GM10248 (cell line): ENCODE results near the gene DPH1.

ENCODE experiments used
- CTCF ChIA-PET: fragments of 300-600 bp; sonication (Branson Sonifier 250); formaldehyde crosslinking; extraction: SDS; loops from one replicate; lab custom pipeline; 2021; ENCODE audit warnings: antibody characterized with exemption; lab: Yijun Ruan, JAX
- POLR2A ChIA-PET: fragments of 350-650 bp; sonication (Branson Sonifier 250); formaldehyde crosslinking; extraction: SDS; loops from one replicate; lab custom pipeline; 2020; ENCODE audit warnings: antibody characterized with exemption; lab: Yijun Ruan, JAX
- DNase-seq: peaks from one replicate; pipeline ENCODE4 v3.0.0; 2012; ENCODE audit errors: extremely low spot score
- TF ChIP-seq, protein P1 (sequence below): IDR thresholded peaks from 2 replicates; pipeline ENCODE4 v1.5.1; 2012; ENCODE audit warnings: mild to moderate bottlenecking, low read depth; ENCODE audit errors: extremely low read depth, missing control alignments, control extremely low read depth

DPH1 gene

DNA sequence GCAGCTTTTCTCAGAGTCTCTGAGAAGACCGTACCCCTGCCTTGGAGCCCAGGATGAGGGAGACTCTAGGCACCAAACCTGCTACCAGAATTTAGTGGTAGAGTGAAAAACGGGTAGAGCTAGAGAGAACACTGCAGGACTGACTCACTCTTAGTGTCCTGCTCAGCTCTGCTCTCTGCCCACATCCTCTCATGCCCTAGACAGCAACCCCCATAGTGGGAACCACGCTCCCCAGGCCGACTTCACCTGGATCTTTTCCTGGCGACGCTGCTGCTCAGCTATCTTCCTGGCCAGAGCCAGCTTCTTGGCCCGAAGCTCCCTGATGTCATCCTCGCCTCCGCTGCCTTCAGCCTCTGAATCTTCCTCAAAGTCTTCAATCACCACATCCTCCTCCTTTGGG is 51.6 kb downstream of the DPH1 start:
- POLR2A ChIA-PET = no interaction called here
- TF ChIP-seq, protein P1, sequence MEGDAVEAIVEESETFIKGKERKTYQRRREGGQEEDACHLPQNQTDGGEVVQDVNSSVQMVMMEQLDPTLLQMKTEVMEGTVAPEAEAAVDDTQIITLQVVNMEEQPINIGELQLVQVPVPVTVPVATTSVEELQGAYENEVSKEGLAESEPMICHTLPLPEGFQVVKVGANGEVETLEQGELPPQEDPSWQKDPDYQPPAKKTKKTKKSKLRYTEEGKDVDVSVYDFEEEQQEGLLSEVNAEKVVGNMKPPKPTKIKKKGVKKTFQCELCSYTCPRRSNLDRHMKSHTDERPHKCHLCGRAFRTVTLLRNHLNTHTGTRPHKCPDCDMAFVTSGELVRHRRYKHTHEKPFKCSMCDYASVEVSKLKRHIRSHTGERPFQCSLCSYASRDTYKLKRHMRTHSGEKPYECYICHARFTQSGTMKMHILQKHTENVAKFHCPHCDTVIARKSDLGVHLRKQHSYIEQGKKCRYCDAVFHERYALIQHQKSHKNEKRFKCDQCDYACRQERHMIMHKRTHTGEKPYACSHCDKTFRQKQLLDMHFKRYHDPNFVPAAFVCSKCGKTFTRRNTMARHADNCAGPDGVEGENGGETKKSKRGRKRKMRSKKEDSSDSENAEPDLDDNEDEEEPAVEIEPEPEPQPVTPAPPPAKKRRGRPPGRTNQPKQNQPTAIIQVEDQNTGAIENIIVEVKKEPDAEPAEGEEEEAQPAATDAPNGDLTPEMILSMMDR = no peak
- no peak for DNase-seq
- CTCF ChIA-PET = interaction anchor here (1.4 to 12.7 kb wide), 7 partner anchors 11 to 163 kb away, joined by 5 to 188 read pairs (median 8); partner anchors contain the start of gene HIC1

GRCh38 chr17:2082003-2082781 is 52.2 kb downstream of the DPH1 start:
- TF ChIP-seq, protein P1 = no peak
- DNase-seq = no peak
- ChIA-PET POLR2A (interaction anchor here (0.6 to 2.3 kb wide), 3 partner anchors 10 to 40 kb away, joined by 3 to 6 read pairs (median 3); no protein-coding TSS in a partner anchor), CTCF (interaction anchor here (1.3 to 12.7 kb wide), 9 partner anchors 7 to 185 kb away, joined by 4 to 188 read pairs (median 22); partner anchors contain the start of gene HIC1)

- peak; percentile 79 for DNase-seq
- POLR2A ChIA-PET = interaction anchor here (0.6 to 2.3 kb wide), 4 partner anchors 10 to 20 kb away, joined by 3 to 6 read pairs (median 4); no protein-coding TSS in a partner anchor
- TF ChIP-seq, protein P1 = peak; percentile 31
- CTCF ChIA-PET = interaction anchor here (0.7 to 12.7 kb wide), 10 partner anchors 9 to 183 kb away, joined by 3 to 188 read pairs (median 14); partner anchors contain the start of gene HIC1
Observed at GRCh38 chr17:2083613-2084035, 53.7 kb downstream of the DPH1 start.

DNA sequence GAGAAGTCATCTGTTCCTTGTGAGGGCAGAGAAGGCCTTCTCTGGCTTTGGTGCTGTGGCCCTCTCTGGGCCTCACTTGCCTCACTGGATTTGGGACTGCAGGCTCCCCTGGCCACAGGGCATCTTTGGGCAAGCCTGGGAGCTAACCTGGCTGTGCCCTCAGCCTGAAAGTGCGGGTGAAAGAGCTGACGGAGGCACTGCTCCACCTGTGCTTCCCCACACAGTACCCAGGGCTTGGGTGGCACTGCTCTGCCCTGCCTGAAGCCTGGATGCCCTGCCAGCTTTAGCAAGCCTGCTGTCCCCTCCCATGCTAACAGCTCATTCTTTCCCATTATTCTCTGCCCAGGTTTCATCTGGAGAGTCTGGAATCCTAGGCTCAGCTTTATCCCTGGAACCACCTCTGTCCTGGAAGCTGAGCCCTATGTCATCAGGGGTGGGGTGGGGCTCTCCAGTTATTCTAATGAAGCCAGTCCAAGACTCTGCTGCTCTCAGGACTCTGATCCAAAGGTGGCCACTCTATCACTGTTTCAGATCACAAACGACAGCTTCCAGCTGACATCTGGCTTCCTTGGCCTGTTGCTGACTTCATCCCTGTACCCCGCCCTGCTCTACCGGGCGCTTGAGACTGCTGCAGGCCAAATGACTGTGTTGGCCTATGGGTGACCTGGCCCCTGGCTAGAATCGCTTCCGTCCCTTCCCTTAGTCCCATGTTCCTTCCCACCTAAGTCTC is 54.2 kb downstream of the DPH1 start:
- TF ChIP-seq, protein P1 = no peak
- ChIA-PET CTCF (interaction anchor here (0.7 to 12.7 kb wide), 8 partner anchors 9 to 161 kb away, joined by 3 to 188 read pairs (median 28); partner anchors contain the start of gene HIC1), POLR2A (interaction anchor here (0.5 to 2.3 kb wide), 4 partner anchors 13 to 170 kb away, joined by 3 to 6 read pairs (median 4); no protein-coding TSS in a partner anchor)
- no peak for DNase-seq

- CTCF ChIA-PET = interaction anchor here (1.0 to 12.7 kb wide), 12 partner anchors 10 to 245 kb away, joined by 3 to 188 read pairs (median 23); partner anchors contain the start of gene HIC1
Observed at GRCh38 chr17:2084766-2085647, 55.1 kb downstream of the DPH1 start.

More at GRCh38 chr17:2084766-2085647, 55.1 kb downstream of the DPH1 start:
- TF ChIP-seq, protein P1 = no peak
- POLR2A ChIA-PET = interaction anchor here (0.5 to 1.0 kb wide), 3 partner anchors 14 to 169 kb away, joined by 3 read pairs; no protein-coding TSS in a partner anchor
- no peak for DNase-seq
